Activated gamma-delta T cell treated with anti-CD3 and anti-CD28 coated beads, Interleukin-2, amount 50 U/mL, for 16 hours (primary cell): ENCODE results near the gene GFER.
"Not testable (repeated sequence)": the region's sequence is repeated elsewhere in the genome, so short reads cannot be mapped to it uniquely, and the experiment has no call there.

ENCODE experiments used
- DNase-seq: peaks from one replicate; pipeline ENCODE4 v3.0.0-alpha.2; 2020; ENCODE audit warnings: low read depth

The GFER gene

DNA sequence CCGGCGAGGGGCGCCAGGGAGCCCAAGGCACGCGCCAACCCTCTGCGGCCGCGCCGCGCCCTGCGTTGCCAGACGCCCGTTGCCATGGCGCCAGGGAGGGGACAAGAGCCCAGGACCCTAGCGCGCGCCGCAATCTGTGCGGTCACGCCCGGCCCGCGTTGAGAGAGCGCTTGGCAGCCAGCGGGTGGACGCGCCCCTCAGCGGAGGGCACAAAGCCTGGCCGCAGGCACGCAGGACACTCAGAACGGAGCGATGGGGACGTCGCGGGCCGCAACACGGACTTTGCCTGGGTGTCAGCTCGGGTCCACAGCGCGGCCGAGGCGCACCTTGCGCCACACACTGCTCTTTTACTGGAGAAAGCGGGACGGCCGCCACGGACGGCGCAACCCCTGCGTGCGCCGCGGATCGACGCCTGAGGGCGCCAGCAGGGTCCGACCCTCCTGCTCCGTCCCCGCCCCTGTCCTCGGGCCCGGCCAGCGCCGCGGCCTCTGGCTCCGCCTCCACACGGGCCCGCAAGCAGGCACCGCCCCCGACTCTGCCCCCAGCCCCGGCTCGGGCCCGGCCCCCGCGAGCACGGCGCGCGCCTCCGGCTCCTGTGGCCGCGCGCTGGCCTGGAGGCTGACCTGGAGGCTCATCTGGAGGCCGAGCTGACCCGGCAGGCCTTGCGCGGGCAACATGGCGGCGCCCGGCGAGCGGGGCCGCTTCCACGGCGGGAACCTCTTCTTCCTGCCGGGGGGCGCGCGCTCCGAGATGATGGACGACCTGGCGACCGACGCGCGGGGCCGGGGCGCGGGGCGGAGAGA, at the start of gene GFER:
GFER (plus strand) TSS at position 650 of the 803 bp plus-strand sequence; CDS start at position 676, 26 bp downstream.
- DNase-seq: no peak

DNA sequence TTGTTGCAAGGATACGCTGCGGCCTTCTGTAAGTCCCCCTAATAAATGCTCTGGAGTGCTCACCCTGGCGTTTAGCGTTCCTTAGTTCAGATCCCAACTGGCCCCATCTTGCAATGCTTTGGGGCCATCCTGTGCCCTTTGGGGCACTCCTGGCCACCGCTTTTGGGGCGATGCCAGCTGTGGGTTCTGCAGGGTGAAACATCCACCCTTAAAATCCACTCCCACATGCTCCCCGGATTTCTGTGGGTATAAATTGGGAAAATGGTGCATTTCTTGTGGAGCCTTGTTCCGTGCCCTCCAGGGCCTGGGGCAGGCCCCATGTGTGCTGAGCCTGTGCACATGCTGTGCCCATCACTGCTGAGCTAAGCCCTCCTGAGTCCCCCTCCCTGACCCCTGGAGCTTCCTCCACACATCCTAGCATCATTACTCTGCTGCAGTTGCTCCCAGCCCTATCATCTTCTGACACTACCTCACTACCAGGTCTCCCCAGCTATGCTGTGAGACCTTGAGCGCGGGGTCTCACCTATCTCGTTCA, 47.0 kb upstream of the GFER start:
- no peak for DNase-seq

DNA sequence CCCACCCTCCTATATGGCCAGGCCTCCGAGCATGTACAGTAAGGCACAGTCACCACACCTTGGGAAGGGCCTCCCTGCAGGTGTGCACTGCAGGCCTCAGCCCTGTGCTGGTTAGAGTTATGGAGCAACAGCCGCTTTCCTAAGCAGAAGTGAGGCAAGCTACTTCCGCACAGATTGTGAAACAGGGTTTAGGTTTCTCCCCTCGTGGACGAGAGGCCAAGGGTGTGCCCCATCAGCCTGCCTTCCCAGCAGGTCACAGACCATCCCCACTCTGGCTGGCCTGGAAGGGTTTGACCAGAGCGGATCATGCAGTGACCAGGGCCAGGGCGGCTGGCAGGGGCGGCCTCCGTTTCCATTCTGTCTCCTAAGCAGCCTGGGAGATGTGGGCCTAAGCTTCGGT, 45.7 kb upstream of the GFER start:
- DNase-seq: no peak

DNA sequence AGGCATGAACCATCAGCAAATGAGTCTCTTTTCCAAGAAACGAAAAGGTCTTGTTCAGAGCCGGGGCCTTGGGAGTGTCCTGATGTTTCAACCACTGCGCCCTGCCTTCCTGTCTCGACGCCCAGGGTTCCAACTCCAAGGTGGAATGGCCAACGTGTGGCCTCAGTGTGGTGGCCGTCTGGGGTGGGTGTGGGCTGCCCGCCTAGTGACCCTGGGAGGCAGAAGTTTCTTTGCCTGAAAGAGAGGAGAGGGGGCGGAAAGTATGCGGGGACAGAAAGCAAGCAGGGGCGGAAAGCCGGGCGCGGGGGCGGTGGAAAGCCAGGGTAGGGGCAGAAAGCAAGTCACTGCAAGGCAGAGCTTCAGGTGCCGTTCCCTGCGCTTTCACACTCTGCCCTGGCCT, 45.1 kb upstream of the GFER start:
- DNase-seq: no peak

DNA sequence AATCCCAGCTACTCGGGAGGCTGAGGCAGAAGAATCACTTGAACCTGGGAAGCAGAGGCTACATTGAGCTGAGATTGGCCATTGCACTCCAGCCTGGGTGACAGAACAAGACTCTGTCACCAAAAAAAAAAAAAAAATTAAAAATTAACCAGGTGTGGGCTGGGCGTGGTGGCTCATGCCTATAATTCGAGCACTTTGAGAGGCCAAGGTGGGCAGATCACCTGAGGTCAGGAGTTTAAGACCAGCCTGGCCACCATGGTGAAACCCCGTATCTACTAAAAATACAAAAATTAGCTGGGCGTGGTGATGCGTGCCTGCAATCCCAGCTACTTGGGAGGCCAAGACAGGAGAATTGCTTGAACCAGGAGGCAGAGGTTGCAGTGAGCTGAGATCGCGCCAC, 44.2 kb upstream of the GFER start:
- DNase-seq: not testable (repeated sequence)

DNA sequence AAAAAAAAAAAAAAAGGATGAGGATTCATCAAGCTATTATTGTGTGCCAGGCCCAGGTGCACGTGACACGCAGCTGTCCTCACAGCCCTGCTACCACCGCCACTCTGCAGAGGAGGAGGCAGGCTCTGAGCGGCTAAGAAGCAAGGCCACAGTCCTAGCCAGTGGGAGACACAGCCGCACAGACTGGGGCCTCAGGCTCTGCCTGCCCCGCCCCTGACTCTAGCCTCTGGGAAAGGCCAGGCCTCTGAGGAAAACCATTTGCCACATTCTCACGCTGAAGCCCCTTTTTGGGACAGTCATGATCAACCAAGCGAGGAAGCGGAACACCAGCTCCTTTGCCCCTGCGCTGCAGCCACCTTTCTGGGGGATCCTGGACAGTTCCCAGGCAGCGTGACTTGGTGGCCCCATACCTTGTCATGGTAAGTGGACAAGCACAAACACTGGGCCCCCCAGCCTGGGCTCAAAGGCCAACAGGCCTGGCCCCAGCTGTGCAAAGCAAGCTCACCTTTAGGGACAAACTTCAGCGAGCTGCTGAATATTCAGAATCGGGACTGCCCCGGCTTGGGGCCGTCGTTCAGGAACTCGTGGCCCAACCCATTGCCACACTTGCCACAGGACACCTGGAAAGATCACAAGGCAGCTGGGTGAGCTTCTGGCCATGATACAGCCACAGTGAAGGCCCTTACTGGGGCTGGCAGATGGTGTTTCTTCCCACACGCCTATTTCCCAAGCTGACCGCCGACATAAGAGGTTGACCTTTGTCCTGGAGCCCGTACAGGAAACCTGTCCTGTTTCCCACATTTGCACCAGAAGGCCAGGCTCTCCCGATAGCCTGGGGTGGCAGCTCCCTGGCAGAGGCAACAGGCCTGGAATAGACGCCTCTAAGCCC, 43.5 kb upstream of the GFER start:
- no peak for DNase-seq

DNA sequence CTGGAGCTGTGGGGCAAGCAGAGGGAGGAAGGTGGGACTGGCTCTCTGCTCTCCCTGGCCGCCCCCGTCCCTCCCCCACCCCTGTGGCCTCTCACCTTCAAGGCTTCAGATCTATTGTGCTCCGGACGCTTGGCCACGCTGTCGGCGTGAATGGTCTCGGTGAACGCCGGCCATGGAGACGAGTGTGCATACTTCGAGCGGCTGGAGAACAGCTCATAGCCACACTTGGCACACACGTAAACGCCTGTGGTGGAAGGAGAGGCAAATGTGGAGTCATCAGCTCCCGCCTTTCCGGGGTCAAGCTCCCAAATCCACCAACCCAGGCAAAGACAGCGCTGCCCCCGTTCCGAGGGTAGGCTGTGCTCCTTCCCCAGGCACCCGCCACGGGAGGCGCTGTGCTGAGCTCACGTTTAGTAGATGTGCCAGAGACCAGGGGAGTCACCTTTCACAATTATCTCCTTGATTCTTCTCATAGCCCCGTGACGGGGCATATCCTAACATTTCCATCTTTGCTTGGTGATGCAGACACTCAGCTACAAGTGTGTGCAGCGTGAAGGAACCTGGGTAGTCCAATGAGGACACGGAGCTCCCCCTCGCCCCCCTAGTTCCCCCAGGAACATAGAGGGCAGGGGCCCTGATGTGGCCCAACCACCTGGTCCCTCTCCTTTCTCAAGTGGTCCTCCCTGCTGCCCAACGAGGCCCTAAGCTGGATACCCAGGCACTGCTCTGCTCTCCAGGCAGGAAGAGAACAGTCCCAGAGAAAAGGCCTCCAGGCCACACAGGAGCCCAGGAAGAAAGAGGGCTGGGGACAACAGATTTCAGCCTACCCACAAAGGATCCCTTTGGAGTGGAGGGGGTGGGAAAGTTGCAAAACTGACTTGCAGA, 42.6 kb upstream of the GFER start:
- no peak for DNase-seq

DNA sequence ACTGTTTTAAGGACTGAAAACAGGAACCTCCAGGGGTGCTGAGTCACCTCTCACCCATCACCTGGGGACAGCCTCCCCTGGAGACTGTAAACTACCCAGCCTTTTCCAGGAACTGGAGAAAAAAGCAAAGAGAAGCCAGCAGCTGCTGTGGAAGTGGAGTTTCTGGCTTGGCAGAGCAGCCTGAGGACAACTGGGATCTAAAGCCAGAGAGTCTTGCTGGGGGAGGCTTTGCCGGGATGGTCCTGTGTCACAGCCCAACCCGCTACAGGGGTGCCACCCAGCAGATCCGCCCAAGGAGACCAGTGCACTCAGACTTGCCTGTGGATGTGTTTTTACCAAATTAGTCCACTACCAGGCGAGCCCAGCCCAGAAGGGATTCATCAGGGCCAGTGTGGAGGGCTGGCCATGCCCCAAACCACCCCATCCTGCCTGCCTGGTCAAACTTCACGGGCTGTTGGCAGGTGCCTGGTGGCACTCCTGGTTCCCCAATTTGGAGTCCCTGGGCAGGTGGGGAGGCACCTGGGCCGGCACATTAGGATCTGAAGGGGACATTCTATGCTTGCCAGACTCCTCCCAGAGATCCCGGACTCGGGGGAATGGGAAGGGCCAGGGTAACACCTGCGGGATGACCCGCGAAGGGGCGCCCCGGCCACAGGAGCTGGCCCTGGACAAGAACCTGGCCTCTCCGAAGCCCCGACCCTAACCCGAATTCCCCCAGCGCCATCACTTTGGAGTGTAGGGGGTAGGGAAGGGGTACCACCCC, 41.8 kb upstream of the GFER start:
- DNase-seq: no peak

DNA sequence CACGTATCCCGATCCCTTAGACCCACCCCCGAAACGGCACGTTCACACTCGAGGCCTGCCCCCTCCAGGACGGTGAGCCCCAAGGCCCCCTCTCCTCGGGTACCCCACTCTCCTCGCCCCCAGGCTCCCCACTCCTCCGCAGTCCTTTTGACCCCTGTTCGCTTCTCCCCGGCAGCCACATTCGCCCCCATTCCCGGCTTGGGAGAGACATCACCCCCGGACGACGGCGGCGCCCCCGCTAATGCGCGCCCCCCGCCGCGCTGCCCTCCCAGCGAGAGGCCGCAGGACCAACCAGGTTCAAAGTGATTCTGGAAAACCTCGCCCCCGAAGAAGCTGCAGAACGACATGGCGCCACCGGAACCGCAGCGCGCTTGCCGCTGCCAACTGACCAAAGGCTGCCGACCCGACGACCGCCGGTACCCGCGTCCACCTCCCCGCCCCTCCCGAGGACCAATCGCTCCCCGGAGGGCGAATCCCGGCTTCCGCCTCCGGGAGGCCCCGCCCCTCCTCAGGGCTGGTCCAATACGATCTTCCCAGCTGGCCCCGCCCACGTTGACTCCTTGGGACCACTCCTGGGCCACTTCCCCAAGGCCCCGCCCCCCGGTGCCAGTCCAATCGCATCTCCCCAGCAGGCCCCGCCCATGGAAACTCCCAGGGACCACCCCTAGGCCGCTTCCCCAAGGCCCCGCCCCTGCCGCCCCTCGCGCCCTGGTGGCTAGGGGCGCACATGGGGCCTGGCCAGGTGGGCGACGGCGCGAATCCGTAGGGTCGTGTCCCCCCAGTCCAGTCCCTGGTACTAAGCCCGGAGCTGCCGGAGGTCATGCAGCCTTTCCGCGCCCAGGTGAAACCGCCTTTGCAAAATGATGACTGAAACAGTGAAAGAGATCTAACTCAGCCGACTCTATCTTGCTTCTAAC, 40.9 kb upstream of the GFER start, which contains the start of gene MSRB1:
MSRB1 (minus strand) TSS at position 390 of the 917 bp plus-strand sequence; CDS start at position 347, 43 bp downstream.
- DNase-seq: peak; percentile 99

DNA sequence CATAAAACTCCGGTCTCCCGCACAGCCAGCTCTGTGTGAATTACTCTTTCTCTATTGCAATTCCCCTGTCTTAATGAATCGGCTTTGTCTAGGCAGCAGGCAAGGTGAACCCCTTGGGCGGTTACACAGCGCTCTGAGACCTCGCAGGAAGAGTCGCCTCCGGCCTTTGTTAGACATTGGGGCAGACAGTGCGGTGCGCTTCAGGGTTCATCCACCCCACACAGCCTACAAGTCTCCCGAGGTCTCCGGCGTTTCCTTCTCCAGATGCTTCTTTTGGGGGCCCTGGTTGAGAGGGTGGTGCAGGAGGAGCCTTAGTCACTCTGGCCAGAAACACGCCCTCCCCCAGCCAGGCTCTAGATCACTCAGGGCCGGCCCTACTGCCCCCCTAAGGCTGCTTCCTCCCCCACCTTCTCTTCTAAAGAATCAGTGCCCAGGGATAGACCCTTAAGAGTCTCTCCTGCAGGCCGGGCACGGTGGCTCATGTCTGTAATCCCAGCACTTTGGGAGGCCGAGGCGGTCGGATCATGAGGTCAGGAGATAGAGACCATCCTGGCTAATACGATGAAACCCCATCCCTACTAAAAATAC, 39.3 kb upstream of the GFER start:
- DNase-seq: no peak

DNA sequence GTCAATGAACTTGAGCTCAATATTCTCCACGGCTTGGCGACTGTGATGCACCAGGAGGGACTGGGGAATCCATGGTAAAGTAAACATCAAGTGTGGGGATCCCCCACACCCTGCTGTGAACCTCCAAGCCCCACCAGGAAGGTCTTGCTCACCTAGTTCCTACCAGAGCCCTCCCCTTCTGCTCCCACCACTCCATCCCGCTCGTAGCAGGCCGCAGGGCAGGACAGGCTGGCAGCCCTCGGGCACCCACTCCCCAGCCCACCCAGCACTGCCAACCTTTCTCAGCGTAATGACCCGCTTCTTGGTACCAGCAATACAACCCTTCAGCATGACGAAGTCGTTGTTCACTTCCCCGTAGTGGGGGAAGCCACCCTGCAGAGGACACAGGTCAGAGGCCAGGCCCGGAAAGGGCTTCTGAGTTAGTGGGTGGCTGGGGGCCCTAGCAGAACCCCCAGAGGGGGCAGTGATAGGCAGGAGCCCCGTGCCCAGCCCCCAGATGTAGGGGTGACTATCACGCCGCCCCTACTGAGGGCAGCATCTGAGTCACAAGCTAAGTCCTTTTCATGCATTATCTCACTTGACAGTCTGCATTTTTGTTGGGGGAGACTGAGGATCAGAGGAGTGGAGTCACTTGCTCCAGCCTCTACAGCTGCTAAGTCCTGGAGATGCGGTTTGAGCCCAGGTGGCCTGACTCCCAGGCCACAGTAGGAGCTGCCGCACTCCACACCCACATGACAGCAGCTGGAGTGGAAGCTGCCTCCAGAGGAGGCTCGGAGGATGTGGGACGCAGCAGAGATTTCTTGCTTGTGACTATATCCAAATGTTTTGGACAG, 38.2 kb upstream of the GFER start:
- no peak for DNase-seq

DNA sequence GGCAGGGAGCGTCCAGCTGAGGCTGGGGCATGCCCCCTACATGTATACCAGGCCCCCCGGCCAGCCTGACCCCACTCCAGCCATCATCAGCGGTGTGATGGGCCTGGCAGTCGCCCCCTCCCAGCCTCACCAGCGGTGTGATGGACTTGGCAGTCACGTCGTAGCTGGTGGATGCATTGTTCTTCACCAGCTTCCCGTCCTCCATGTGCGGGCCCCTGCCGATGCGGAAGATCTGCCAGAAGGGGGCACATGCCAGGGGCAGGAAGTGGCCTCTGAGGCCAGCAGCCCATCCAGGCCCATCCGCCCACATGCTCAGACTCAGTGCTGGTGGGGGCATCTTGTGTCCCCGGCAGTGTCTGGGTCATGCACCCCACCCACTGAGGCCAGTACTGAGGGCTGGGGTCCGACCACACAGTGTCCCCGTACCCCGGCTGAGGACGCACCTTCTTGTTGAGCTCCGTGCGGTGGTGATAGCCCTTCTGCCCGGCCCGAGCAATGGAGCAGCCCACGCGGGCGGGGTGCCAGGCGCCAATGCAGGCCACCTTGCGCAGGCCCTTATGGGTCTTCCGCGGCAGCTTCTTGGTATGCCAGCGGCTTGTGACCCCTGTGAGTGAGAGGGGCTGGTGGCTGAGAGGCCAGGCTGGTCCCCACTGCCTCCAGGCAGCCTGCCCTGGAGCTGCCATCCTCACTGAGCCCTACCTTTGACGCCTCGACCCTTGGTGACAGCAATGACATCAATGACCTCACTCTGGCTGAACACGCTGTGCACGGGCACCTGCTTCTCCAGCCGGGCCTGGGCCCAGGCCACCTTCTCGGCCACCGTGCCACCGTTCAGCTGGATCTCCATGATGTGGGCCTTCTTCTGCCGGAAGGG, 37.3 kb upstream of the GFER start:
- no peak for DNase-seq

DNA sequence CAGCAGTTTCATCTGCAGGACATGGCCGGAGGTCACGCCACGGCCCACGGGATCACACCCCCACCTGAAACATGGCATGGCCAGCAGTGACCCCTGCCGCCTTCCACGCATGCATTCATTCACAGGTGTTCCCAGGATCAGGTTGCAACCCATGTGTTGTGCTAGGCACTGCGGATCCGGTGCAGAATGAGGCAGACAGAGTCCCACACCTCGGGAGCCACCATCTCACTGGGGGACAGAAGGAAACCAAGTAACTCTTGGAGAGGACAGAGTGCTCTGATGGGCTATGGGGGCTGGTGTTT, 36.7 kb upstream of the GFER start:
- DNase-seq: no peak

DNA sequence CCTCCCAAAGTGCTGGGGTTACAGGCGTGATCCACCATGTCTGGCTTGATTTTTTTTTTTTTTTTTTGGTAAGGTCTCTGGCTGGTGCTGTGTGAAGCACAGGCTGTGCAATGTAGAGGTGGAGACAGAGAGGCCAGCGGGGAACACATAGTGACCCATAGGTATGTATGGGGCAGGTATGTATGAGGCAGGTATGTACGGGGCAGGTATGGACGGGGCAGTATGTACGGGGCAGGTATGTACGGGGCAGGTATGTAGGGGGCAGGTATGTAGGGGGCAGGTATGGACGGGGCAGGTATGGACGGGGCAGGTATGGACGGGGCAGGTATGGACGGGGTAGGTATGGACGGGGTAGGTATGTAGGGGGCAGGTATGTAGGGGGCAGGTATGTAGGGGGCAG, 34.5 kb upstream of the GFER start:
- no peak for DNase-seq

DNA sequence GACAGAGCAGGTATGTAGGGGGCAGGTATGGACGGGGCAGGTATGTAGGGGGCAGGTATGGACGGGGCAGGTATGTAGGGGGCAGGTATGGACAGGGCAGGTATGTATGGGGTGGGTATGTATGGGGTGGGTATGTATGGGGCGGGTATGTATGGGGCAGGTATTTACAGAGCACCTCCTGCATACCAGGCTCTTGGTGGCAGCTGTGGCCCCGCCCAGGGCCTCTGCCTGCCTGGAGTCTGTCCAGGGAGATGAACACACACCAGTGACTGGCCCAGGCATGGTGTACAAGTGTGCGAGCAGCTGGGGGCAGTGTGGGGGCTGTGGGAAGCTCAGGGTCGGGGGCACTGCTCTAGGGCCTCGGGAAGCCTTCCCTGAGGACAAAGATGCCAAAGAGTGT, 33.9 kb upstream of the GFER start:
- no peak for DNase-seq

DNA sequence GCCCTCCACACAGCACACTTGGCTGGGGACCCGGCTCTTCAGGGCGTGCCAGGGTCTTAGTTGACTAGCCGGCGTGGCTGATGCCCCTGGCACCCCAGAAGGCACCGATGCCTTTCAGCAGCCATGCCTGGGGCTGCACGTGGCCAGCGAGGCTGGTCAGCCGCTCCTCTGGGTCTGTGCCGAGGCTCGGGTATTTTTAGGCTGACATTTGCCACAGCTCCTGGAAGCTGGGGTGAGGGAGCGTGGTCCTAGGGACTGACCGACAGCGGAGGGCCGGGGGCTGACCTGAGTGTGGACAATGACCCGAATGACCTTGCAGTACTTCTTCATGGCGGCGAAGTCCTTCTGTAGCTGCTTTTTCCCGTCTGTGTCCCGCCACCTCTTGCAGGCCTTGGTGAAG, 33.4 kb upstream of the GFER start:
- DNase-seq: no peak

DNA sequence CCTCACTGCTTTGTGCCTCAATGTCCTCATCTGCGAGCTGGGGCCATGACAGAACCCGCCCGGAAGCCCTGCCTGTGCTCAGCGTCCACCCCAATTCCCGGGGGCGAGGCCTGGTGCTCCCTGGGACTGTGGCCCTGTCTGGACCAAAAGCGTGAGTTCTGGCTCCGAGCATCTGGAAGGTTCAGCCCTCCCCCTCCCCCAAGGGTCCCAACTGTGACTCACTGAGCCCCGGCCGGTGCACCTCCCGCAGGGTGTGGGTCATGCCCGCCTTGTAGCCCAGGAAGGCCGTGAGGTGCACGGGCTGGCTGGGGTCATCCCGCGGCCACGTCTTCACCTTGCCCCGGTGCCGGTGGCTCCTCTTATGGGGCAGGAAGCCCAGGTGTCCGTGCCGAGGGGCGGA, 30.3 kb upstream of the GFER start:
- DNase-seq: no peak
